ENCODE measurements around the gene USP12.
"Not testable (repeated sequence)": the region's sequence is repeated elsewhere in the genome, so short reads cannot be mapped to it uniquely, and the experiment has no call there.

The USP12 gene

DNA sequence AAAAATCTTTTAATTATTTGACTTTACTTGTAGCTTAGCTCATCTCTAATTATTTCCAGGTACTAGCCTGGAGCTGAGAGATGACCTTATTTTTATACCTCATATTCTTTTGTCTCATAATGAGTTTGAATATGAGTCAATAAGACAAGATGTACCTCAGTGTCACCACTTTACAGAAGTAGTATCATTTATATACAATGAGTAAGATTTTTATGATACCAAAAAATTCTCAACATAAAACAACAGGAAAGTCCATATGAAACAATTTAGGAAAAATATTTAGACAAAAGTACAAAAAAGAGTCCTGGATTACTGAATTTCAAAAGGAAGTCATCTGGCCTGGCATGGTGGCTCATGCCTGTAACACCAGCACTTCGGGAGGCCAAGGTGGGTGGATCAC is 21.4 kb upstream of the USP12 start:
- Histone ChIP-seq H3K36me3 (ENCODE audit: insufficient read depth, low read length) (no peaks in the 10 kb centered on the region), H3K9ac (ENCODE audit: insufficient read length) (no peak overlapping the region), H3K27ac (no peak overlapping the region), H3K9me3 (ENCODE audit: low read depth, low read length) (no peaks in the 10 kb centered on the region), H3K4me3 (no peak overlapping the region)
- no peak for TF ChIP-seq EZH2 (IDR thresholded peaks at IDR 0.05)
- no peak for TF ChIP-seq FOXP2 (optimal IDR thresholded peaks at IDR 0.05; ENCODE audit: control extremely low read depth, extremely low read length, insufficient read depth)
- no peak for TF ChIP-seq POLR2AphosphoS5 (IDR thresholded peaks at IDR 0.05; ENCODE audit: borderline replicate concordance, low read depth, low read length)
- no peak for DNase-seq (ENCODE audit: low read depth, low spot score)

DNA sequence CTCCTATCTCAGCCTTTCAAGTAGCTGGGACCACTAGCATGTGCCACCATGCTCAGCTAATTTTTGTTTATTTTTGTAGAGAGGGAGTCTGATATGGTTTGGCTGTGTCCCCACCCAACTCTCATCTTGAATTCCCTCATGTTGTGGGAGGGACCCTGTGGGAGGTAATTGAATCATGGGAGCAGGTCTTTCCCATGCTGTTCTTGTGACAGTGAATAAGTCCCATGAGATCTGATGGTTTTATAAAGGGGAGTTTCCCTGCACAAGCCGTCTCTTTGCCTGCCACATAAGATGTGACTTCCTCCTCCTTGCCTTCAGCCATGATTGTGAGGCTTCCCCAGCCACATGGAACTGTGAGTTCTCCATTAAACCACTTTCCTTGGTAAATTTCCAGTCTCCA is 20.8 kb upstream of the USP12 start:
- H3K4me3 ChIP-seq; H3K36me3 ChIP-seq (ENCODE audit: insufficient read depth, low read length); DNase-seq (ENCODE audit: low read depth, low spot score); H3K27ac ChIP-seq; H3K9ac ChIP-seq (ENCODE audit: insufficient read length); H3K9me3 ChIP-seq (ENCODE audit: low read depth, low read length): not testable (repeated sequence)

DNA sequence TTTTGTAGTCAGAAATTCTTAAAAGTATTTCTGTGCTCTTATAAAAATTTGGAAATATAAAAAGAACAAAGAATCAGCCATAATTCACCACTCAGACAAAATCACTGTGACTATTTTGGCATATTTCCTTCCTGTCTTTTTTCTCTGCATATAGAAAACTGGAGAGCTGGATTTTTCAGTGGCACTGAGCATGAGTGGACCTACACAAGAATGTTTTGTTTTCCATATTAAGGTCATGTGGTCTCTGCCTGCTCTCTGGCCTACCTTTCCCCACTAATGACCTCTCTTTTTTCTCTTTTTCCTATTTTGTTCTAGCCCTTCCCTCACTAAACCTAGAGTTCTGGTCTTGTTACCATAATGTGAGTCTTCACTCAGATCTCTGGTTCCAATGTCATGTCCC is 17.6 kb upstream of the USP12 start:
- Histone ChIP-seq H3K36me3 (ENCODE audit: insufficient read depth, low read length) (no peaks in the 10 kb centered on the region), H3K27ac (no peak overlapping the region), H3K9me3 (ENCODE audit: low read depth, low read length) (no peaks in the 10 kb centered on the region), H3K9ac (ENCODE audit: insufficient read length) (no peak overlapping the region), H3K4me3 (no peak overlapping the region)
- TF ChIP-seq EZH2 (IDR thresholded peaks at IDR 0.05): no peak
- no peak for TF ChIP-seq FOXP2 (optimal IDR thresholded peaks at IDR 0.05; ENCODE audit: control extremely low read depth, extremely low read length, insufficient read depth)
- TF ChIP-seq POLR2AphosphoS5 (IDR thresholded peaks at IDR 0.05; ENCODE audit: borderline replicate concordance, low read depth, low read length): no peak
- no peak for DNase-seq (ENCODE audit: low read depth, low spot score)

GRCh38 chr13:27188239-27188638 is 16.6 kb upstream of the USP12 start:
- Histone ChIP-seq H3K9me3 (ENCODE audit: low read depth, low read length) (no peaks in the 10 kb centered on the region), H3K27ac (no peak overlapping the region), H3K9ac (ENCODE audit: insufficient read length) (no peak overlapping the region), H3K4me3 (no peak overlapping the region), H3K36me3 (ENCODE audit: insufficient read depth, low read length) (no peaks in the 10 kb centered on the region)
- DNase-seq (ENCODE audit: low read depth, low spot score): no peak
- TF ChIP-seq FOXP2 (optimal IDR thresholded peaks at IDR 0.05; ENCODE audit: control extremely low read depth, extremely low read length, insufficient read depth) (no peak), EZH2 (IDR thresholded peaks at IDR 0.05) (no peak), POLR2AphosphoS5 (IDR thresholded peaks at IDR 0.05; ENCODE audit: borderline replicate concordance, low read depth, low read length) (no peak)

GRCh38 chr13:27186295-27186694 is 14.7 kb upstream of the USP12 start:
- H3K36me3 ChIP-seq (ENCODE audit: insufficient read depth, low read length): no peaks in the 10 kb centered on the region

DNA sequence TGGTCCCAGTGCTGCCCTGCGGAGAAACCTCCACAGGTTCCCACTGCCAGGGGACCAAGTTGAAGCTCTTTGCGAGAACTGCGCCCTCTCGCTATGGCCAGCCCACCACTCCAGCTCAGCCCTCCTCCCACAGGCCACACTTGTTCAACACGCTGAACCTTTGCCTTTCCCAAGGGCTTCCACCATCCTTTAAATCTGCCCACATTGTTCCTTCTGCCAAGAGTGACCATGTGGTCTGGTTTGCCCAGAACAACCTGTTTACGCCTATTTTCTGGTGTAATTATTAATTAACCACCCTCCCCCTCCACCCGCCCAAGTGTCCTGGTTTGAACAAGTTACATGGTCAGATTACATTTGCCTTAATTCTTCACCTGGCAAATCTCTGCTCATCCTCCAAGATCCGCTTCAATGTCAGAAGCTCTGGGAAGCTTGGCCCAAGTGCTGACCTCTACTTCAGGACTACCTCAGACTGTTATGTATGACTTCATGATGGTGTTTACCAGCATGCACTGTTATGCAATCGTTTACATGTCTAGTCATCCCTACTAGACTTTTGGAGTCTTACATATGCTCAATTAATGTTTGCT is 12.0 kb upstream of the USP12 start:
- no peaks in the 10 kb centered on the region for H3K9me3 ChIP-seq (ENCODE audit: low read depth, low read length)
- no peak for TF ChIP-seq EZH2 (IDR thresholded peaks at IDR 0.05)
- no peak for TF ChIP-seq FOXP2 (optimal IDR thresholded peaks at IDR 0.05; ENCODE audit: control extremely low read depth, extremely low read length, insufficient read depth)
- TF ChIP-seq POLR2AphosphoS5 (IDR thresholded peaks at IDR 0.05; ENCODE audit: borderline replicate concordance, low read depth, low read length): no peak
- no peaks in the 10 kb centered on the region for H3K36me3 ChIP-seq (ENCODE audit: insufficient read depth, low read length)
- no peak for DNase-seq (ENCODE audit: low read depth, low spot score)
- H3K9ac ChIP-seq (ENCODE audit: insufficient read length): no peak overlapping the region
- H3K4me3 ChIP-seq: no peak overlapping the region
- no peak overlapping the region for H3K27ac ChIP-seq

More at GRCh38 chr13:27186295-27186694, 14.7 kb upstream of the USP12 start:
- TF ChIP-seq EZH2 (IDR thresholded peaks at IDR 0.05): no peak
- TF ChIP-seq FOXP2 (optimal IDR thresholded peaks at IDR 0.05; ENCODE audit: control extremely low read depth, extremely low read length, insufficient read depth): no peak
- TF ChIP-seq POLR2AphosphoS5 (IDR thresholded peaks at IDR 0.05; ENCODE audit: borderline replicate concordance, low read depth, low read length): no peak
- H3K4me3 ChIP-seq: no peak overlapping the region
- no peak overlapping the region for H3K27ac ChIP-seq
- H3K9ac ChIP-seq (ENCODE audit: insufficient read length): no peak overlapping the region
- no peak for DNase-seq (ENCODE audit: low read depth, low spot score)
- no peaks in the 10 kb centered on the region for H3K9me3 ChIP-seq (ENCODE audit: low read depth, low read length)

- H3K36me3 ChIP-seq (ENCODE audit: insufficient read depth, low read length): no peaks in the 10 kb centered on the region
- no peak for DNase-seq (ENCODE audit: low read depth, low spot score)
Measured at GRCh38 chr13:27182844-27183497, 11.4 kb upstream of the USP12 start.

DNA sequence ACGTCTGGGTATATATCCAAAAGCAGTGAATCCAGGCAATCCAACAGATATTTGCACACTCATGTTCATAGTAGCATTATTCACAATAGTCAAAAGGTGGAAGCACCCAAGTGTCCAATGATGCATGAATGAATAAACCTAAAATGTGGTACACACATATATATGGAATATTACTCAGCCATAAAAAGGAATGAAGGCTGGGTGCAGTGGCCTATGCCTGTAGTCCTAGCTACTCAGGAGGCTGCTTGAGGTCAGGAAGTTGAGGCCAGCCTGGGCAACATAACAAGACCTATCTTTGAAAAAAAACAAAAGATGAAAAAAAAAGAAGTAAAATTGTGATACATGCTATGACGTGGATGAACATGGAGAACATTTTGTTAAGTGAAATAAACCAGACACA is 10.4 kb upstream of the USP12 start:
- Histone ChIP-seq H3K36me3 (ENCODE audit: insufficient read depth, low read length) (no peaks in the 10 kb centered on the region), H3K9me3 (ENCODE audit: low read depth, low read length) (no peaks in the 10 kb centered on the region), H3K4me3 (no peak overlapping the region), H3K9ac (ENCODE audit: insufficient read length) (no peak overlapping the region), H3K27ac (no peak overlapping the region)
- DNase-seq (ENCODE audit: low read depth, low spot score): no peak
- TF ChIP-seq EZH2 (IDR thresholded peaks at IDR 0.05) (no peak), FOXP2 (optimal IDR thresholded peaks at IDR 0.05; ENCODE audit: control extremely low read depth, extremely low read length, insufficient read depth) (no peak), POLR2AphosphoS5 (IDR thresholded peaks at IDR 0.05; ENCODE audit: borderline replicate concordance, low read depth, low read length) (no peak)

More at GRCh38 chr13:27182844-27183497, 11.4 kb upstream of the USP12 start:
- H3K27ac ChIP-seq: no peak overlapping the region
- H3K9ac ChIP-seq (ENCODE audit: insufficient read length): no peak overlapping the region
- no peaks in the 10 kb centered on the region for H3K9me3 ChIP-seq (ENCODE audit: low read depth, low read length)
- H3K4me3 ChIP-seq: no peak overlapping the region
- TF ChIP-seq EZH2 (IDR thresholded peaks at IDR 0.05) (no peak), FOXP2 (optimal IDR thresholded peaks at IDR 0.05; ENCODE audit: control extremely low read depth, extremely low read length, insufficient read depth) (no peak)

DNA sequence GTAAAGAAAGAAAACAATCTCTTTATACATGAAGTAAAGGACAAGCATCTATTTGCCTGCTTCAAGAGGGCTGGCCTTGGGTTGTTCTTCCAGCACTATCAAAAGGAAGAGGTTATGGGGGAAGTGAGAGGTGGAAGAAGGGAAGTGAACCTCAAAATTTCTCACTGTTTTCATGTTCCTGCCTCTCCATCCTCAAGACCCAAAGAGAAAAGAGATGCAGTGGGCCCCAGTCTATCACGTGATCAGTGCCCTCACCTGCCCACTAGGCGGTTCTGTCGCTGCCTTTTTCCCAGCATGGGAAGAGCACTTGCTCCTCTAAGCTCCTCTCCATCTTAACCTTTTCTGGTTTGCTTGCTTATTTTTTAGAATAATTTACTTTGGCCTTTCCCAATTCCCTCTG is 6.2 kb upstream of the USP12 start:
- H3K4me3 ChIP-seq: no peak overlapping the region
- H3K9me3 ChIP-seq (ENCODE audit: low read depth, low read length): no peaks in the 10 kb centered on the region
- H3K9ac ChIP-seq (ENCODE audit: insufficient read length): no peak overlapping the region
- no peak overlapping the region for H3K27ac ChIP-seq
- TF ChIP-seq POLR2AphosphoS5 (IDR thresholded peaks at IDR 0.05; ENCODE audit: borderline replicate concordance, low read depth, low read length): no peak
- TF ChIP-seq EZH2 (IDR thresholded peaks at IDR 0.05): no peak
- TF ChIP-seq FOXP2 (optimal IDR thresholded peaks at IDR 0.05; ENCODE audit: control extremely low read depth, extremely low read length, insufficient read depth): no peak
- DNase-seq (ENCODE audit: low read depth, low spot score): no peak
- H3K36me3 ChIP-seq (ENCODE audit: insufficient read depth, low read length): no peaks in the 10 kb centered on the region

Measured in SK-N-MC (cell line).